K562 (cell line): ENCODE data around the gene KIF5A. TPM values are rescaled to one million over a fixed set of nuclear protein-coding genes. Genes with fewer than 3 reads are reported as not detected.

ENCODE experiments used
- ARID1B ChIP-seq: fragments of 450-650 bp; IDR thresholded peaks from 2 replicates; pipeline ENCODE4 v1.6.1; 2016; ENCODE audit warnings: antibody characterized with exemption, mild to moderate bottlenecking, inconsistent platforms
- CCNT2 ChIP-seq: IDR thresholded peaks from 2 replicates; pipeline ENCODE4 v1.6.1; 2011; ENCODE audit warnings: borderline replicate concordance, low read depth, mild to moderate bottlenecking, moderate library complexity, mixed read lengths, low read length; ENCODE audit not compliant: insufficient read length; ENCODE audit errors: extremely low read depth
- CXXC5 ChIP-seq: fragments of 250-450 bp; sonication (Bioruptor Pico); IDR thresholded peaks from 2 replicates; pipeline ENCODE4 v1.8.0; 2022; ENCODE audit warnings: inconsistent platforms, mild to moderate bottlenecking, moderate library complexity
- EGR1 ChIP-seq: fragments of 450-650 bp; conservative IDR thresholded peaks from 2 replicates; pipeline ENCODE4 v1.6.1; 2017; ENCODE audit warnings: mild to moderate bottlenecking
- HDAC1 ChIP-seq, 2 experiments: fragments of 450-650 bp; IDR thresholded peaks; 2 replicates each; pipeline ENCODE4 v1.6.1; 2016 to 2017; ENCODE audit warnings: inconsistent platforms in 1 of 2, mild to moderate bottlenecking in 1 of 2, moderate library complexity in 1 of 2
- HMGN3 ChIP-seq: IDR thresholded peaks from 2 replicates; pipeline ENCODE4 v1.6.1; 2011; ENCODE audit warnings: borderline replicate concordance, low read depth, mild to moderate bottlenecking, mixed read lengths, low read length; ENCODE audit not compliant: insufficient read length; ENCODE audit errors: extremely low read depth
- IRF2 ChIP-seq: sonication (generic); formaldehyde crosslinking; IDR thresholded peaks from 2 replicates; pipeline ENCODE4 v1.8.1; 2022; ENCODE audit warnings: mild to moderate bottlenecking, missing genetic modification reagents
- L3MBTL2 ChIP-seq: fragments of 450-650 bp; IDR thresholded peaks from 2 replicates; pipeline ENCODE4 v1.6.1; 2016; ENCODE audit warnings: mild to moderate bottlenecking, moderate library complexity
- POLR2G ChIP-seq: fragments of 200-400 bp; formaldehyde crosslinking; IDR thresholded peaks from 2 replicates; pipeline ENCODE4 v1.6.1; 2017; ENCODE audit warnings: low read depth, mild to moderate bottlenecking, antibody characterized with exemption, low read length, moderate library complexity
- SFPQ ChIP-seq: fragments of 200-400 bp; formaldehyde crosslinking; IDR thresholded peaks from 2 replicates; pipeline ENCODE4 v1.6.1; 2017; ENCODE audit warnings: mild to moderate bottlenecking, low read depth, low read length, moderate library complexity
- SMAD1 ChIP-seq: fragments of 150-350 bp; IDR thresholded peaks from 2 replicates; pipeline ENCODE4 v1.6.1; 2014; ENCODE audit warnings: low read length, low read depth; ENCODE audit not compliant: partially characterized antibody
- TAF7 ChIP-seq: fragments of 450-650 bp; IDR thresholded peaks from 2 replicates; pipeline ENCODE4 v1.6.1; 2016; ENCODE audit warnings: missing genetic modification characterization, missing compliant biosample characterization
- TEAD1 ChIP-seq, 2 experiments: fragments of 450-650 bp in 1 of 2; sonication (generic) in 1 of 2; formaldehyde crosslinking; IDR thresholded peaks; 2 replicates each; pipeline versions ENCODE4 v1.4.0 to v1.8.0; 2020 to 2022; ENCODE audit warnings: mild to moderate bottlenecking in 2 of 2, missing genetic modification reagents in 1 of 2
- TEAD4 ChIP-seq, 2 experiments: sonication (generic) in 1 of 2; formaldehyde crosslinking in 1 of 2; IDR thresholded peaks; 2 replicates each; pipeline versions ENCODE4 v1.6.1 to v1.8.0; 2012 to 2022; ENCODE audit warnings: borderline replicate concordance in 1 of 2, inconsistent platforms in 1 of 2, low read length in 1 of 2, mild to moderate bottlenecking in 1 of 2, missing genetic modification reagents in 1 of 2
- THAP12 ChIP-seq: fragments of 250-450 bp; sonication (Bioruptor Pico); IDR thresholded peaks from 2 replicates; pipeline ENCODE4 v1.9.0; 2021; ENCODE audit warnings: mild to moderate bottlenecking, inconsistent platforms
- VEZF1 ChIP-seq: fragments of 200-800 bp; sonication (Bioruptor generic); IDR thresholded peaks from 2 replicates; pipeline ENCODE4 v1.6.1; 2017; ENCODE audit warnings: missing genetic modification characterization, missing compliant biosample characterization
- ZBTB7A ChIP-seq: IDR thresholded peaks from 2 replicates; pipeline ENCODE4 v1.6.1; 2011; ENCODE audit warnings: low read depth, mild to moderate bottlenecking, low read length, moderate library complexity, borderline replicate concordance; ENCODE audit not compliant: control insufficient read depth
- ZNF740 ChIP-seq, 3 experiments: fragments of 200-800 bp in 1 of 3; sonication (Bioruptor generic) in 1 of 3; sonication (generic) in 1 of 3; formaldehyde crosslinking in 1 of 3; IDR thresholded peaks; 2 replicates each; pipeline versions ENCODE4 v1.6.1 to v1.8.0; 2016 to 2022; ENCODE audit warnings: mild to moderate bottlenecking in 2 of 3, missing compliant biosample characterization in 2 of 3, missing genetic modification characterization in 2 of 3, missing genetic modification reagents in 1 of 3
- polyA plus RNA-seq, 8 experiments: library from polyadenylated mRNA; depleted of rRNA in 4 of 8; stranded (reverse) in 5 of 8; unstranded in 3 of 8; fragments of >200 nt; fragmentation: Nextera tagmentation in 2 of 8; fragmentation: Illumina TruSeq in 1 of 8; extraction: Ambion mirVana in 2 of 8; extraction: Trizol in 1 of 8; gene quantifications; 2 replicates each; pipeline versions ENCODE4 v1.2.1 to v1.2.3, GENCODE V29; 2011 to 2014; ENCODE audit warnings: inconsistent platforms in 1 of 8, missing spikeins in 1 of 8
- total RNA-seq, 7 experiments: library from RNA; depleted of rRNA in 6 of 7; stranded (reverse); fragments of >200 nt in 6 of 7; fragmentation: Illumina TruSeq in 2 of 7; extraction: Trizol in 2 of 7; gene quantifications; 2 replicates each; pipeline versions ENCODE4 v1.2.1 to v1.2.3, GENCODE V29; 2011 to 2021; ENCODE audit warnings: low replicate concordance in 1 of 7

The KIF5A gene
- total and polyA plus RNA-seq, 9 of the 15 experiments (the other 6 are each of a cell fraction or from before 2014, with no cell fraction given), result 3.4 to 17.7 (median 8.0) TPM

GRCh38 chr12:57611108-57611826, 61.4 kb downstream of the KIF5A start, which contains the start of gene ARHGEF25 (continued):
- peak; percentile 61; the same call in 1 of the 2 replicates for TF ChIP-seq ZBTB7A
- peak; percentile 27; the same call in 1 of the 2 replicates for TF ChIP-seq L3MBTL2
- peak; percentile 10; the same call in 1 of the 2 replicates for TF ChIP-seq ARID1B
- no peak for TF ChIP-seq ZNF740 (CRISPR knock-in tag; IDR thresholded peaks at IDR 0.05)
- peak in 1 of 2 experiments; percentile 42; a peak in 1 of 4 replicates for TF ChIP-seq ZNF740 (tag; IDR thresholded peaks at IDR 0.05)
- peak in 1 of 2 experiments; percentile 57; a peak in 1 of 4 replicates for TF ChIP-seq TEAD1 (CRISPR knock-in tag; IDR thresholded peaks at IDR 0.05)
- no peak for TF ChIP-seq TEAD4 (IDR thresholded peaks at IDR 0.05; ENCODE audit: low read length)
- TF ChIP-seq TEAD4 (CRISPR knock-in tag; IDR thresholded peaks at IDR 0.05; ENCODE audit: borderline replicate concordance), result no peak
- peak; percentile 62 for TF ChIP-seq HMGN3
- TF ChIP-seq SFPQ, result no peak
- TF ChIP-seq CXXC5 (CRISPR knock-in tag), result peak; percentile 63
- no peak for TF ChIP-seq IRF2 (CRISPR knock-in tag)
- peak; percentile 39 for TF ChIP-seq CCNT2
- peak in 1 of 2 experiments; percentile 27; a peak in 1 of 4 replicates for TF ChIP-seq HDAC1 (IDR thresholded peaks at IDR 0.05)
- TF ChIP-seq EGR1, result 0 out of 2 replicates have a peak, but pooled peaks have one; percentile 22
- TF ChIP-seq POLR2G, result peak; percentile 90
- TF ChIP-seq VEZF1, result peak; percentile 94
- TF ChIP-seq THAP12, result 0 out of 2 replicates have a peak, but pooled peaks have one; percentile 18
- TF ChIP-seq SMAD1, result no peak
- TF ChIP-seq TAF7 (tag), result no peak
